Measurements from ENCODE around the gene CDK3.
"Not testable (repeated sequence)": the region's sequence is repeated elsewhere in the genome, so short reads cannot be mapped to it uniquely, and the experiment has no call there.

The CDK3 gene

GRCh38 chr17:76039121-76039520 is 38.5 kb downstream of the CDK3 start:
- H3K4me3 ChIP-seq (replicated peaks; ENCODE audit: low read depth, low read length): no peak overlapping the region
- TF ChIP-seq, protein P1, sequence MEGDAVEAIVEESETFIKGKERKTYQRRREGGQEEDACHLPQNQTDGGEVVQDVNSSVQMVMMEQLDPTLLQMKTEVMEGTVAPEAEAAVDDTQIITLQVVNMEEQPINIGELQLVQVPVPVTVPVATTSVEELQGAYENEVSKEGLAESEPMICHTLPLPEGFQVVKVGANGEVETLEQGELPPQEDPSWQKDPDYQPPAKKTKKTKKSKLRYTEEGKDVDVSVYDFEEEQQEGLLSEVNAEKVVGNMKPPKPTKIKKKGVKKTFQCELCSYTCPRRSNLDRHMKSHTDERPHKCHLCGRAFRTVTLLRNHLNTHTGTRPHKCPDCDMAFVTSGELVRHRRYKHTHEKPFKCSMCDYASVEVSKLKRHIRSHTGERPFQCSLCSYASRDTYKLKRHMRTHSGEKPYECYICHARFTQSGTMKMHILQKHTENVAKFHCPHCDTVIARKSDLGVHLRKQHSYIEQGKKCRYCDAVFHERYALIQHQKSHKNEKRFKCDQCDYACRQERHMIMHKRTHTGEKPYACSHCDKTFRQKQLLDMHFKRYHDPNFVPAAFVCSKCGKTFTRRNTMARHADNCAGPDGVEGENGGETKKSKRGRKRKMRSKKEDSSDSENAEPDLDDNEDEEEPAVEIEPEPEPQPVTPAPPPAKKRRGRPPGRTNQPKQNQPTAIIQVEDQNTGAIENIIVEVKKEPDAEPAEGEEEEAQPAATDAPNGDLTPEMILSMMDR (IDR thresholded peaks at IDR 0.05; ENCODE audit: low read length, missing control alignments): no peak
- no peak for DNase-seq (ENCODE audit: low read depth)

DNA sequence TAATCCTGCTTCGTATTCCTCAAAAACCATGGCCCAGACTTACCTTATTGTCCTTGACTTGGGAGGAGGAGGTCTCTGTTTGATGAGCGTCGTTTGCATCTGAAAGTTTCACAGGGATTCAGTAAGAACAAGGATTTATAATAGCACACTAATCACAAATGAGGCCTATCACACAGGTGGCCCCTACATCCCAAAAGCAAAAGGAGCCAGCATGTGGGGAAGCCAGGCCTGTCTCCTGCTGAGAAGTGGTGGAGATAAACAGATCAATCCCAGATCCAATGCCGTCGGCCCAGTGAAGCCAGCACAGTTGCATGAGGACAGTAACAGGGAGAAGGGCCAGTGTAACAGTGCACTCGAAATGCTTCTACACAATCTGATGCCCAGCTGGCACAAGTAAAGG is 39.7 kb downstream of the CDK3 start:
- H3K4me3 ChIP-seq (replicated peaks; ENCODE audit: low read depth, low read length): no peak overlapping the region
- no peak for DNase-seq (ENCODE audit: low read depth)
- TF ChIP-seq, protein P1 (IDR thresholded peaks at IDR 0.05; ENCODE audit: low read length, missing control alignments): no peak

GRCh38 chr17:76042868-76043267 is 42.2 kb downstream of the CDK3 start:
- H3K4me3 ChIP-seq (replicated peaks; ENCODE audit: low read depth, low read length); DNase-seq (ENCODE audit: low read depth): not testable (repeated sequence)

DNA sequence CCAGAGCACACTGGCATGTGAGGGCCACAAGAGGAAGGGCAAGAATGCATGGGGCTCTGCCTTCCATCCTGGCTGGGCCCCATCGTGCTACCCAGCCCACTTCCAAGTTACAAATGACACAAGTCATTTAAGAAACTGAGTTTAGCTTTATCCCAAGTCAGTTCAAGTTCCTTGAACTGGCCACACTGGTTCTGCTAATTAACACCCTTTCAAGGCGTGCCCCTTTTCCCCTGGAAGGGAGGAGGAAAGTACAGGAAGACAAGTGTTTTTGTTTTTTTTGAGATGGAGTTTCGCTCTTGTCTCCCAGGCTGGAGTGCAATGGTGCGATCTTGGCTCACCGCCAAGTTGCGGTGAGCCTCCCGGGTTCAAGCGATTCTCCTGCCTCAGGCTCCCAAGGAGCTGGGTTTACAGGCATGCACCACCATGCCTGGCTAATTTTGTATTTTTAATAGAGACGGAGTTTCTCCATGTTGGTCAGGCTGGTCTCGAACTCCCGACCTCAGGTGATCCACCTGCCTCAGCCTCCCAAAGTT is 43.9 kb downstream of the CDK3 start:
- H3K4me3 ChIP-seq (replicated peaks; ENCODE audit: low read depth, low read length): not testable (repeated sequence)

DNA sequence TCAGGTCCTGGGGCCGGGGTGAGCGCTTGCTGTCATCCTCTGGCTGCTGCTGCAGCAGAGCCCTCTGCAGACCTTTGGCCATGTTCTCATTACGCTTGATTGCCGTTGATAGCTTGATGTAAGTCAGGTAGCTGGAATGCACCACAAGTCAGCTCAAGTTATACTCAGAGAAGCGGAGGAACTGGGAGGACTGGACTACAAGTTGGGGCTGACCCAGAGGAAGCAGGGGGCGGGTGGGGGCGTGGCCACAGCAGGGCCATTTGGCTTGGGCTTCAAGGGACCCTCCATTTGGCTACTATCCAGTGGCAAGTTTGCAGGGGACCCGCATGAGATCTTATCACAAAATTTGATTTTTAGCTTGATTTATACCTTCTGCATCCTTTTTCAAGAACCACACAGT is 45.4 kb downstream of the CDK3 start:
- H3K4me3 ChIP-seq (replicated peaks; ENCODE audit: low read depth, low read length): no peak overlapping the region
- TF ChIP-seq, protein P1 (IDR thresholded peaks at IDR 0.05; ENCODE audit: low read length, missing control alignments): no peak
- no peak for DNase-seq (ENCODE audit: low read depth)

More for the DNA sequence above, 43.9 kb downstream of the CDK3 start:
- DNase-seq (ENCODE audit: low read depth): not testable (repeated sequence)

DNA sequence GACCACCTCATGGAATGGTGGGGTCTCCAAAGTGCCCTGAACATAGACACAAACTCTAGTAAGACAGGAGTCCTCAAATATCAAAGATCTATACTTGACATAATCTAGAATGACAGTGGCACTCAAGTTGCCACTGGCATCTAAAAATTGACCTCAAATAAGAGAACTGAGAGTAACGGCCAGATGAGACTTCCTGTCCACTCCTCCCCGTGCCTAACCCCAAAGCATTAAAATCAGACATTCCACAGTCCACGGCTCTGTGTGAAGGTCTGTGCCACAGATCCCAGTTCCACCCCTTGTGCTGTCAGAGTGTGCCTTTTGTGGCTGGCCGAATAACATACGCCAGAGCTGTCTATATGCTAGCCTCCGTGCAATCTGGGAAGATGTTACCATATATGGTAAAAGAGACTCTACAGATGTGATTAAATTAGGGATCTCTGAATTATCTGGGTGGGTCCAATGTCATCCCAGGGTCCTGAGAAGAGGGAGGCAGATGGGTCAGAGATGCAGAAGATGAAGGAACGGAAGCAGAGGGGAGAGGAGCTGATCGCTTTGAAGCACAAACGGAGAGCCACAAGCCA is 47.5 kb downstream of the CDK3 start:
- no peak for DNase-seq (ENCODE audit: low read depth)
- no peak overlapping the region for H3K4me3 ChIP-seq (replicated peaks; ENCODE audit: low read depth, low read length)
- TF ChIP-seq, protein P1 (IDR thresholded peaks at IDR 0.05; ENCODE audit: low read length, missing control alignments): no peak

- TF ChIP-seq, protein P1 (IDR thresholded peaks at IDR 0.05; ENCODE audit: low read length, missing control alignments): no peak
- no peak for DNase-seq (ENCODE audit: low read depth)
- no peak overlapping the region for H3K4me3 ChIP-seq (replicated peaks; ENCODE audit: low read depth, low read length)
These were observed 48.1 kb downstream of the CDK3 start for GRCh38 chr17:76048711-76049110.

GRCh38 chr17:76049239-76049638 is 48.6 kb downstream of the CDK3 start:
- no peak overlapping the region for H3K4me3 ChIP-seq (replicated peaks; ENCODE audit: low read depth, low read length)
- TF ChIP-seq, protein P1 (IDR thresholded peaks at IDR 0.05; ENCODE audit: low read length, missing control alignments): no peak
- no peak for DNase-seq (ENCODE audit: low read depth)
